OCI-LY1 (cell line): ENCODE results near the gene SH2B3.

Experiments used
- H2AFZ ChIP-seq: fragments of 200-600 bp; sonication (generic), shearing (Covaris generic); 2 replicates; pipeline ENCODE4 v1.6.0; 2014; ENCODE audit warnings: antibody characterized with exemption, mild to moderate bottlenecking, low read length
- H3F3A ChIP-seq: fragments of 200-600 bp; sonication (generic), shearing (Covaris generic); 2 replicates; pipeline ENCODE4 v1.6.0; 2014; ENCODE audit warnings: mild to moderate bottlenecking, antibody characterized with exemption, low read length, moderate library complexity; ENCODE audit not compliant: insufficient read depth
- H3K27ac ChIP-seq: fragments of 200-600 bp; sonication (generic); 2 replicates; pipeline ENCODE4 v1.5.1; 2014; ENCODE audit warnings: low read length, mixed run types, mild to moderate bottlenecking, low read depth; ENCODE audit not compliant: poor library complexity, severe bottlenecking
- H3K27me3 ChIP-seq: fragments of 200-600 bp; sonication (generic); 2 replicates; pipeline ENCODE4 v1.6.0; 2014; ENCODE audit warnings: antibody characterized with exemption, mild to moderate bottlenecking, low read length, moderate library complexity; ENCODE audit not compliant: insufficient read depth
- H3K36me3 ChIP-seq: fragments of 200-600 bp; sonication (generic); 2 replicates; pipeline ENCODE4 v1.6.1; 2014; ENCODE audit warnings: mild to moderate bottlenecking, antibody characterized with exemption, low read length, moderate library complexity, mixed read lengths; ENCODE audit not compliant: insufficient read depth
- H3K4me1 ChIP-seq: fragments of 200-600 bp; sonication (generic); 2 replicates; pipeline ENCODE4 v1.5.1; 2014; ENCODE audit warnings: mild to moderate bottlenecking, low read length, moderate library complexity; ENCODE audit not compliant: insufficient read depth, severe bottlenecking
- H3K4me2 ChIP-seq: fragments of 200-600 bp; sonication (generic), shearing (Covaris generic); 2 replicates; pipeline ENCODE4 v1.6.1; 2014; ENCODE audit warnings: low read length
- H3K4me3 ChIP-seq: fragments of 200-600 bp; sonication (generic); 2 replicates; pipeline ENCODE4 v1.5.1; 2014; ENCODE audit warnings: low read length, low read depth, mild to moderate bottlenecking, mixed read lengths; ENCODE audit not compliant: poor library complexity, severe bottlenecking
- H3K79me2 ChIP-seq: fragments of 200-600 bp; shearing (Covaris generic); 2 replicates; pipeline ENCODE4 v1.6.1; 2016; ENCODE audit warnings: mixed run types, low read length, mixed read lengths; ENCODE audit not compliant: insufficient read depth
- H3K9ac ChIP-seq: fragments of 200-600 bp; sonication (generic), shearing (Covaris generic); 2 replicates; pipeline ENCODE4 v1.6.1; 2014; ENCODE audit warnings: mild to moderate bottlenecking, low read length, mixed read lengths
- H3K9me2 ChIP-seq: fragments of 200-600 bp; sonication (generic), shearing (Covaris generic); 2 replicates; pipeline ENCODE4 v1.6.1; 2014; ENCODE audit warnings: low read depth, mild to moderate bottlenecking, low read length, mixed read lengths
- H3K9me3 ChIP-seq: fragments of 200-600 bp; shearing (Covaris generic); 2 replicates; pipeline ENCODE4 v1.6.1; 2014; ENCODE audit warnings: low read length, mixed read lengths
- H4K20me1 ChIP-seq: fragments of 200-600 bp; sonication (generic), shearing (Covaris generic); 2 replicates; pipeline ENCODE4 v1.6.0; 2016; ENCODE audit warnings: mild to moderate bottlenecking, low read length; ENCODE audit not compliant: insufficient read depth
- CTCF ChIP-seq: fragments of 200-600 bp; sonication (generic), shearing (Covaris generic); IDR thresholded peaks from 2 replicates; pipeline ENCODE4 v1.5.1; 2017; ENCODE audit warnings: mild to moderate bottlenecking, antibody characterized with exemption, low read length, moderate library complexity, mixed read lengths
- EZH2 ChIP-seq: fragments of 200-600 bp; sonication (generic), shearing (Covaris generic); IDR thresholded peaks from 2 replicates; pipeline ENCODE4 v1.8.0; 2017; ENCODE audit warnings: borderline replicate concordance, mixed run types, mild to moderate bottlenecking, antibody characterized with exemption, low read length, moderate library complexity, mixed read lengths

The SH2B3 gene

GRCh38 chr12:111377440-111377839, 28.3 kb upstream of the SH2B3 start:
- H3F3A ChIP-seq: no peaks in the 10 kb centered on the region
- no peak overlapping the region for H2AFZ ChIP-seq
- no peak overlapping the region for H3K4me2 ChIP-seq
- H3K27ac ChIP-seq: no peak overlapping the region
- TF ChIP-seq CTCF (no peak), EZH2 (no peak)
- no peaks in the 10 kb centered on the region for H3K36me3 ChIP-seq
- H3K9ac ChIP-seq: no peak overlapping the region
- no peaks in the 10 kb centered on the region for H3K79me2 ChIP-seq
- H3K27me3 ChIP-seq: no peaks in the 10 kb centered on the region
- no peaks in the 10 kb centered on the region for H3K9me2 ChIP-seq
- no peaks in the 10 kb centered on the region for H3K9me3 ChIP-seq
- no peak overlapping the region for H3K4me3 ChIP-seq
- no peaks in the 10 kb centered on the region for H4K20me1 ChIP-seq
- H3K4me1 ChIP-seq: no peaks in the 10 kb centered on the region

- H3F3A ChIP-seq: no peaks in the 10 kb centered on the region
- no peaks in the 10 kb centered on the region for H3K36me3 ChIP-seq
- no peak overlapping the region for H2AFZ ChIP-seq
- TF ChIP-seq EZH2 (no peak), CTCF (no peak)
- no peaks in the 10 kb centered on the region for H3K27me3 ChIP-seq
- no peaks in the 10 kb centered on the region for H3K4me1 ChIP-seq
- no peaks in the 10 kb centered on the region for H4K20me1 ChIP-seq
- no peaks in the 10 kb centered on the region for H3K79me2 ChIP-seq
- H3K9ac ChIP-seq: no peak overlapping the region
- no peaks in the 10 kb centered on the region for H3K9me3 ChIP-seq
- H3K27ac ChIP-seq: no peak overlapping the region
- H3K4me2 ChIP-seq: no peak overlapping the region
- H3K9me2 ChIP-seq: no peaks in the 10 kb centered on the region
- no peak overlapping the region for H3K4me3 ChIP-seq
Measured at GRCh38 chr12:111379942-111380554, 25.7 kb upstream of the SH2B3 start.

- H2AFZ ChIP-seq: no peak overlapping the region
- TF ChIP-seq CTCF: no peak
- no peak overlapping the region for H3K9ac ChIP-seq
- H3K4me2 ChIP-seq: no peak overlapping the region
- H3K27me3 ChIP-seq: no peaks in the 10 kb centered on the region
- no peaks in the 10 kb centered on the region for H3K79me2 ChIP-seq
- H3K4me1 ChIP-seq: no peaks in the 10 kb centered on the region
- no peaks in the 10 kb centered on the region for H4K20me1 ChIP-seq
- H3K9me2 ChIP-seq: no peaks in the 10 kb centered on the region
- no peaks in the 10 kb centered on the region for H3K9me3 ChIP-seq
- no peak overlapping the region for H3K4me3 ChIP-seq
- H3F3A ChIP-seq: no peaks in the 10 kb centered on the region
- no peak overlapping the region for H3K27ac ChIP-seq
- no peaks in the 10 kb centered on the region for H3K36me3 ChIP-seq
Measured at GRCh38 chr12:111384596-111384995, 21.1 kb upstream of the SH2B3 start.
